Activated CD4-positive, alpha-beta T cell treated with anti-CD3 and anti-CD28 coated beads for 48 hours (primary cell): ENCODE data around the gene SERGEF.
A peak's percentile ranks its signal among the peaks of the same experiment; 100 is the strongest.

Experiments used
- DNase-seq: peaks from one replicate; pipeline ENCODE4 v3.0.0-alpha.2; 2020

Gene SERGEF

DNA sequence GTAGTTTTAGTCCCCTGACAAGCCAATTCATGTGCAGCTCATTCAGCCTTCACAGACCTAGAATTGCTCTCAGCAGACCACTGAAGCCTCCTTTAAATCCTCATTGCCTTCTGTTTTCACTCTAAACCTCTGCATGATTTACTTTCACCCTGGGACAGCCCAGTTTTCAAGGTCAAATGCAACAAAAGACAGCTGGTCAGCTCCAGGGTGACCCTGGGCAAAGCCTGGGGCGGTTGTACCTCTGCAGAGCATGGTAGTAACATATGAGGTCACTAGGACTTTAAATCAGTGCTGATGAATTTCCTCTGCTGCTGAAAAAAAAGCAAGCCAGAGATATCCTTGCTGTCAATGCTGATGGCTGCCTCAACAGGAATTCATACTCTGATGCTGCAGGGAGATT, 62.2 kb downstream of the SERGEF start:
- no peak for DNase-seq

DNA sequence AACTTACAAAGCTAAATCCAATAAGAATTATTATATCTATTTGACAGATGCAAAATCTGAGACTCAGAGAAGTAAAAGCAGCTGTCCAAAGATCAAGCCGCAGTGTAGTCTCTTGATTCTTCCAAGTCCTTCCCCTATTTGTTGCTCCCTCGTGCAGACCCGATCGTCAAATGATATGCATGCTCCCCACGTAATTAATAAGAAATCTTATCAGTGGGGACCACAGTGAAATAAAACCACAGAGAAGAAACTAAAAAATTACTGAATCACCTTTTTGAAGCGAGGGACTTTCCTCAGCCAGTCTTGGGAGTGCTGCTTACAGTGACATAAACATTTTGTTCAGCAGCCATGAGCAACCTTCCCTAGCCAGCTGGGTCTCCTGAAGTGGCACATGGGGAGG, 64.6 kb downstream of the SERGEF start:
- DNase-seq = no peak

DNA sequence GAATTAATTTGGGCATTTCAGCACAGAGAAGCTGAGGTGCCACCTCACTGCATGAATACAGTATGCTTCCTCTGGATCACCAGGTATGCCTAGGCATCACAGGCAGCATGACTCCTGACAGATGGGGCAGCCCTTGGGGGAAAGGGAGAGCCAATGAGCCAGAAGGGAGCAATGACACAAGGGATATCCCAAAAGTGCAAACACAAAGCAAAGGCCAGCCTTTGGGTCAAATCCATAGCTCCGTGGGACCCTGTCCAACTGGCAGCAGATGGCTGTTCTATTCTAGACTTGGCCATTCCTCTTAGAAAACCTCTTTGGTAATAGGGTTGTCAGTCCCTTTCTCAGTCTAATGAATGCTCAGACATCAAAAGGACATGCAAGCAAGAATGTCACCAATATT, 73.3 kb downstream of the SERGEF start:
- DNase-seq = no peak

DNA sequence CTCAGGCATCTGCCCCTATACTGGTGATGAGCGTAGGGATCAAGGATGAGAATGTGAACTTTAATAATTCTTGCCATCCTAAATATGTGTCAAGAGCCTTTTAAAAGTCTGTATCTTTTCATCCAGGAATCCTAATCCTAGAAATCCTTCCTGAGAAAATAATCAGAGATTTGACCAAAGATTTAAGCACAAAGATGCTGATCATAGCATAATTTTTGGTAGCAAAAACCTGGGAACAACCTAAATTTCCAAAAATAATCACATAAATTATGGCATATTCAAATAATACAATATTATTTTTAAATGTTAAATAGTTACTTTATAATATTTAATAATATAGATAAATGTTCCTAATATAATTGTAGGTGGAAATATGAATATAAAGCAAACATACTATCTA, 76.1 kb downstream of the SERGEF start:
- DNase-seq = no peak

DNA sequence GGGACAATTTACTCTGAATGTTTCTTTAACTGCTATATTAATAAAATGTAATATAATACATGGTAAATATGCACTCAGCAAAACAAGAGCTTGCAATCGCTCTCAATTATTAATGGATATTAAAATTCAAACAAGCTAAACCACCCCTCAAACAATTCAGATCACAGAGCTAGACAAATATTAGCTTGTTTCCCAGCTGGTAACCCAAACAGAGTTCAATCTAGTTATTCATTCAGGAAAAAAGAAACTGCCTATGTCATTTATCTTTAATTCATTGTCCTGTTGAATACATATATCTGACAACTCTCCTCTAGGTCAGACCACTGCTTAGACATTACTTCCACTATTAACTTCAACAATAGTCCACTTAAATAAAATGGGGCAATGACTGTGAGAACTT, 78.7 kb downstream of the SERGEF start:
- no peak for DNase-seq

DNA sequence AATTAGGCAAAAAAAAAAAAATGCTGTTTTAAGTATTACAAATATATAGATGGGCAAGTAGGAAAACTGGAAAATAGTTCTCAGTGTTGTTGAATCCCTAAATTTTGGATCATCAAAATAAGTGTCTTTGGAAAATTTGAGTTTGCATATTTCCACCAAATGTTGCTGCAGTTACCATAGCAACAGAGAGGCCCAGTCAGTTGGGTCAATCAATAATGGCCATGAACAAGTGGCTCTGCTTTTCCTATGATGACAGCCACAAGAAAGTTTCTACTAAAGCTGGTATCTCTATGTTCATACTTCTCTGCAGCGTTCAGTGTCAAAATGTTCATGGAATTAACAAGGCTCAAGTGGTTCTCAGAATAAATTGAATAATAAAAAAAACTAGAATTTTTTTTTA, 79.1 kb downstream of the SERGEF start:
- DNase-seq = no peak

DNA sequence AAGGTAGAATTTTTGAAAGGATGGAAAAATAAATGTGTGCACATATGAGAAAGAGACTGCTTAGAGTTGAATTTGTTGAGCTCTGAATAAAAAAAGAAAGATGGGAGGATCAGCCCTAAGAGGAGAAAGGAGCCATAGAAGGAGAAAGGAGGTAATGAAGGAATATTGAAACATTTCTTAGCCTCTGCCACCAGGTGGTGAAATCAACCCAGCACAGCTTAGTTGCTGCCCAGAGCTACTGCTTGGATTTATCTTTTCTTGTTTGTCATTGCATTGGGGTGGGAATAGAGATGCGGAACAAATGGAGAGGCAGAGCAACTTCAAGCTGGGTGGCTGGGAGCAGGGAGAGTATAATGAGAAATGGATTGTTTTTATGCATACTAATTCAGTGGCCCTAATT, 80.4 kb downstream of the SERGEF start:
- no peak for DNase-seq

DNA sequence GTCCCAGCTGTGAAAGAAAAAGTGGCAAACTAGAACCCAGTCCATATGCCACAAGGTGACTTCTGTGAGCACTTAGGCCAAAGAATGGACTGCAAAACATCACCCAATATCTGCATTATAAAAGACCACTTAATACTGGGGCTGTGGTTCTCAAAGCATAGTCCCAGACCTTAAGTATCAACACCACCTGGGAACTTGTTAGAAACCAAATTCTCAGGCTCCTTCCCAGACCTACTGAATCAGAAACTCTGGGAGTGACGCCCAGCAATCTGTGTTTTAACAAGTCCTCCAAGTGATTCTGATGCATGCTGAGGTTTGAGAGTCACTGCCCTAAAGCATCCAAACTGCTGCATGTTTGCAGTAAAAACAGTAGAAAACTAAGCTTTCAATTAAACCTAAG, 81.3 kb downstream of the SERGEF start:
- DNase-seq = no peak

DNA sequence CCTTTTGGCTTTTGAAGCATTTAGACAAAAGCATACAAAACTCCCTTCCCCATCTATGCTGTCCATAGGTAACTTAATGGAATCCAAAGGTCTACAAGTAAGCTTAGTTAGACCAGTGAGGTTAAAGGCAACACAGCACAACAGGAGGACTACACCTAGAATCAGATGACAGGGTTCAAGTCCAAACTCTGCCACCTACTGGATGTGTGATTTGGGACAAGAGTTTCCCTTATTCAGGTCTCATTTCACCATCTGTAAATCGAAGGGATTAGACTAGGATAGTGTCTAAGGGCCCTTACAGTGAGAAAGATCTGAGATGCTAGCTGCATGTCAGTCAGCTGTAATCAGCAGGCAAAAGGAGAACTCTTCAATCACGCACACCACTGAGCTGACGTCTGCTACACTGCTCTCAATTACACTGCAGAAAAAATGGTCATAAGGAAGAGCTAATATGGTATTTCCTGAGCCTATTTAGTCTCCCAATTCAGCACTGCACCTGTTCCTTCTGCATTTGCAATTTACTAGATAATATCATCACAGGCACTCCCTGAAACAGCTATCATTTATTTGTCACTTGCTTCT, 82.2 kb downstream of the SERGEF start:
- no peak for DNase-seq

DNA sequence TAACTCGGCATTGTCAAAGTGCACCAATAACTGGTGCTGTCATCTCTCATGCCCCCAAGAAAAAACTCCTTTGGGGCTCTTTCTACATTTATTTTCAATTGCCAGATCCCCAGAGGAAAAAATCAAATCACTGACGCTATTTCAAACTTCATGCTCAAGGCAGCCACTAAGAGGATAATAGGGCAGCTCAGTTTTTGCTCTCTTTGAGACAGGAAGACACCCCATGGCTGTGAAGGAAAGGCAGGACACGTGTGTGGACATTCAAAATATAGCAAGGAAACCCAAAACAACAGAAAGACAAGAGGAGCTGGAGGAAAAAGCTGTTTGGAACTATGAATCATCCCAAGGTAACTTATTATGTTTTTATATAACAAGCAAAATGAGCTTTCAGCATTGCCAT, 83.7 kb downstream of the SERGEF start:
- no peak for DNase-seq

DNA sequence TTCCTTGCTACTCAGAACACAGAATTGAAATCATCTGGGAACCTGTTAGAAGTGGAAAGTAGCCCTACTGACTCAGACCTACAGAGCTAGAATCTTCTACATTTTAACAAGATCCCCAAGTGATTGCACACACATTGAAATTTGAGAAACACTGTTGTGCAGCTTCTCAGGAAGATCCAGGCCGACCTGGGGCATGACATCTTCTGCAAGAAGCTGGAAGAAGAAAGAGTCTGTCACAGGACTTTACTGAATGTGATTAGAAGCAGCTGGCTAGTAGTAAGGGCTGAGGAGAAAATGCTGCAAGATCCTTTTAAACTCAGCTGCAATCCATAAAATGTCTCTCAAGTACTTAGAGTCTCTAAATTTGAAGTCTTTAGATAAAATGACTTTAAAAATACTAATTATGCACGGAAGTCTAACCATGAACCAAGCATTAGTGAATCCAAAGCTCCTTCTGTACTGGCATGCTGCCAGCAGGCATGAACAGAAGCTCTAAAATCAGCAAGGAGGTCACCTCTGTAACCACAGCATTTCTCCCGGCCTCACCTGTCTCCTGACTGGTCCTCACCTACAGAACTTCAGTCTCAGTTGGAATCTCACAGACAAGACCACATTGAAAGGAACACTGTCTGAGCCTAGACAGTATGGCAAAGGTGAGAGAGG, 85.0 kb downstream of the SERGEF start:
- DNase-seq = no peak

DNA sequence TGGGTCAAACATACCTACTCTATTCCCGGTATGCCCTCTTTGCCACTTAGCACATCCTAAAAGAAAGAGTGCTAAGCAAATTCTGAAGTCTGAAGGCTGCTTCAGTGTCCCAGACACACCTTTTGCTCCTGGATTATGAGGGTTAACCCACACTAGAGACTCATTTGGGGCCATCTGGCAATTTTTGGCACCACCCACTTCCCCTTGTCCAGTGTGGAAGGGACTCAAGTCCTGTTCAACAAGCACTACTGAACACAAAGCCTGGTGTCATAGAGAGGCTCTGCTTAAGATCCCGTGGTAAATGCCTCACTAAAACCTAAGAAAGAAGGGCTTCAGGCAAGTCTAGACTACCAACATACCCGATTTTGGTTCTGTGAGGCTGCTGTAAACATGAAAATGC, 85.8 kb downstream of the SERGEF start:
- DNase-seq = no peak

DNA sequence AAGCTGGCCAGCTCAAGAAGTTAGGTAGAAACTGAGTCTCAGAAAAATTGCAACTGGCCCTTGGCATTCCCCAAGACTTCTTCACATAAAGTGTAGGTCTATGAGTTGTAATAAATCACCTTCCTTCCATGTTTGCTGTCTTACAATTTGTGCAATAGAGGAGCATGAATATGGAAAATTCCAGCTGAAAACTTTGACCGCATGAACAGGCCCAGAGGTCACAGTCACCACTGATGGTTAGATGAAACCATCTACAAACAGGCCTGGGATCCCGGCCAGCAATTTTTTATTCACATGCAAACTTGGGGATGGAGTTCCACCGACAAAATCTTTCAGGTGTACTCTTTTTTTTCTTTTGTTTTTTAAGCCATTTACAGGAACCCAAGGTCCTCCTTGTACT, 88.1 kb downstream of the SERGEF start:
- DNase-seq = no peak

DNA sequence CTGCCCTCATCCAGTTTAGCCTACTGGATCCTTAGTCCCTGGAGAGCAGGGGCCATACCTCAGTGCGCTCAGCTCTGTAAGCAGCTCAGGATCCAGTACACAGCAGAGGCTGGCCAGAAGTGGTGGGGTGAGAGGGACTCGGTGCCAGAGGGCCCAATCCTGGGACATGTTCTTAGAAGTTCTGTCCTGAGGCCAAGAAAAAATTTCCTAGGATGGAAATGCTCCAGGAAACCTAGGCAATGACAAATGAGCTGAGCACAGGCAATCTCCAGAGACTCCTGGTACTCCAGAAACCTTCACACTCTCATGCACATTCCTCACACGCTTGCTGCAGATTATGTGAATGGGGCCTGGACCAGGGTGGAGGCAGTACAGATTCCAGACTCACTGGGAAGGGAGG, 89.6 kb downstream of the SERGEF start:
- DNase-seq = no peak

DNA sequence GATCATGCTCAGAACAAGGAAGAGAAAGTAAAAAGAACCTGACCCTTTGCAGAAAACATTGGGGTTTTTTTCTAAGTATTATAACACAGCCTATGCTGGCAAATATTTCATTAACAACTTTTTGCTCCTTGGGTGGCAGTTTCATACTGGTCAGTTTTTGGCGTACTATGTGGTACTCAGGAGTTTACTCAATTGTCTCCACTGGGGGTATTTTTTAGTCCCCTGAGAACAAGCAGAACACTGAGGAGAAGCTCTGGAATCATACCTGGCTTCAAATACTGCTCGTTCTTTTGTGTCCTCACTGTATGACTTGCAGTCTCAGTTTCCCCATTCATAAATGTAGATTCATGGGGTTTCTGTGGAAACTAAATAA, 90.4 kb downstream of the SERGEF start:
- DNase-seq = no peak

DNA sequence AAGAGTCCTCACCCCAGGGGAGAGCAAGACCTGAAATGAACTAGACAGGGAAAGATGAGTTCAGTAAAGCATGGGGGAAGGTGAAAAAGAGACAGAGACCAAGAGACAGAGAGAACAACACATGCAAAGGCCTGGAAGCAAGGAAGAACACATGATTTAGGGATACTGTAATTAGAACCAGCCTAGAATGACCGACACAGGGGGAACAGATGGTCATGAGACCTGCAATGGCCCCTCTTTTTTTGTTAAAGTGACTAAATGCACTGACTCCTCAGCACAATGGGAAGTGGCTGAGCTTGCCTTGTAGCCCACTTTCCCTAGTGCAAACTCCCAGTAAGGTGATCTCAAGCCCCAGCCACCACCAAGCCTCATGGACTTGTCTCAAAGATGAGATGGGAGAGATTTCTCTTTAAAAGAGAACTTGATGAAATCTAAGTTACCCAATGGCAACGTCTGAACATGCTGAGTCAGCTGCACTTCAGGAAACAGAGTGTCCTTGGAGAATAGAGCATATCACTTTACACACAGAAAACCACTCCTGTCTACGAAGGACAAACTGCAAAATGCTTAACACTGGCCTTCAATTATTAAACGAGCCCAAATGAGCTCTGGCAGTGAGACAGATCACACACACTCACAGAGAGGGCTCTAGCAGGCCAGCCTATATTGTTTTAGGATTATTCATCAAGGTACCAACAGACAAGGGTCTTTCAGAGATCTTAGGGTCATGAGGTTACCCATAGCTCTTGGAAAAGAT, 91.0 kb downstream of the SERGEF start:
- DNase-seq = no peak

DNA sequence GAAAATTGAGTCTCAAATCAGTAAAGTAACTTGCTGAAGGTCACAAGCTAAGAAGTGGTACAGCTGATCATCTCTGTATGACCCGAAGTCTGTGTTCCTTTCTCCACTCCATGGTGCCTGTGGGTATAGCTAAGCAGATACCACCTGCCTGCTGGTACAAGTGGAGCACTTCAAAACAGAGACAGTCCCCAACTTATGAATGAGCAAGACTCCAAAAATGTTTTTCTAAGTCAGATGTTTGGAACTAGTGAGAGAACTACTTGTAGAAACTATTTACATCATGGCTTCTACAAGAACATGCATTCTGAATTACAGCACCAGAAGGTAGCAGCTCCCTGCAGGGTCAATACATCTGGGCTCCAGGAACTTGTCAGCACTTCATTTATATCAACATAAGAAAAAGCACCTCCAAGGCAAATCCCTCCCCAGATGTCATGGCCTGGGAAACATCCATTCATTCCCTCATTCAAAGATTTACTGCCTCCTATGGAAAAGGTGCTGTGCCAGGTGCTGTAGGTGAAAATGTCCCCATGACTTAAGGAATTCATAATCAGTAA, 94.7 kb downstream of the SERGEF start:
- DNase-seq = no peak

DNA sequence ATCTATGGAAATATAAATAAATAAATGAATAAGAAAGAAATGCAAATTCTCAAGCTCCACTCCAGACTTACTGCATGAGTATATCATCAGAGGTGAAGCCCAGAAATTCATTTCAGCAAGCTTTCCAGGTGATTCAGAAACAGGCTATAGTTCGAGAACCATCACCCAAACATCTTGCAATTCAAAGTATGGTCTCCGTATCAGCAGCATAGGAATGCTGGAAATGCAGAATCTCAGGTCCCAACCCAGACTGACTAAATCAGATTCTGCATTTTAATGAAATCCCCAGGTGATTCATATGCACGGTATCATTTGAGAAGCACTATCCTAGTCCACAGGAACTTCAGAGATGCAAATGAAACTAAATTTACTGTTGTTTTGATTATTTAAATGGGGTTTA, 95.3 kb downstream of the SERGEF start:
- no peak for DNase-seq

DNA sequence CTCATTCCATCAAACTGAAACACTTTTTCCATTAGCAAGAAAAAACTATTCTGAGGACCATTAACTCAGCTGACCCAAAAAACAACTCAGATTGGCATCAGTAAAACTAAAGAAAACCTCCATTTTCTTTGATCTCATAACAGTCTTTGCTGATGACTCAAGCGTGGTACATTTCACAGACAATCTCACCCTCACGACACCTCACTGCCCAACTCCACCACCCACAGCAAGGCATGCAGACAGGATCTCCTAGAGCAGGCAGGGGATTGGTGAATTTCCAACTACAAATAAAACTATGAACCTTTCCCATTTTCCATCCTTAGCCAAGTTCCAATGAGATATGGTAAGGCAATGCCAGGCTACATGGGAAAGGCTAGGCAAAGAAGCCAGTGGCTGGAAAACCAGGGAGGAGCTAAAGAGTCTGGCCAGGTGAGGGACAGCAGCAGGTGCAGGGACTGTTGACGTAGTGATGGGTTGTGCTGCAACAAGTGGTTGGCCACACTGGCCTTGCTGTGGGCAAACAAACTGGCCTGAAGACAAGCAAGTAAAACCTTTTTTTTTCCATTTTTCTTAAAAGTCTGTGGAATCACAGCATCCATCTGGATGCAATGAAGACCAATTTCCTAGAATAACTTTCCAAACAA, 97.2 kb downstream of the SERGEF start:
- peak; percentile 21 for DNase-seq

DNA sequence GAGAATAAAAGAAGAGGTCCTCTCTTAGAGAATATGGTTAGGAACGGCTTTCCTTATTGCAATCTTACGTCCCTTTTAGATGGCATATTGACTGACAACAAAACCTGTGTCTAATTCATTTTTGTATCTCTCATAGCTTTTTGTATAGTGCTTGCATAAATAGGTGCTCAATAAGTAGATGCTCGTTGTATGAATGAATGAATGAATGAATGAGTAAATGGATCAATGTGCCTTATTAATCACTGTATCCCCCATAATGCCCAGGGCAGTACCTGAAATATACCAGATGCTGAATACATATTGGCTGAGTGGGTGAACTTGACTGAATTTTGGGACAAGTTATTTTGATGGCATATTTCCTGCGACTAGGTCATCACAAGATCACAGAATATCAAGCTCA, 97.9 kb downstream of the SERGEF start:
- no peak for DNase-seq

DNA sequence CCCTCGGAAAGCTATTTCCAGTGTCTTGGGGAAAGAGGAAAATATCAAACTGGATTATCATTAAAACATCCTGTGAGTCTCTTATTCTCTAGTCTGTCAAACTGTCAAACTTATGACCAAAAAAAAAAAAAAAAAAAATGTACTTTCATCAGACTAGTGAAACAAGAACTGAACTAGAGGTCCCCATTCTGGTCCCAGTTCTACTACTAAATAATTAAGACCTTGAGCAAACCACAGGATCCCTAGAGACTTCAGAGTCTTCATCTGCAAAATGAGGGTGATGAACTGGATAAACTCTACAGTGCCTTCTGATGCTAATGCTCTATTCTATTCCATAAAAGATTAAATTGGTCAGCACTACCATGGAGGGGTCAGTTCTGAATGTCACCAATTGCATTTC, 105.8 kb downstream of the SERGEF start:
- no peak for DNase-seq

DNA sequence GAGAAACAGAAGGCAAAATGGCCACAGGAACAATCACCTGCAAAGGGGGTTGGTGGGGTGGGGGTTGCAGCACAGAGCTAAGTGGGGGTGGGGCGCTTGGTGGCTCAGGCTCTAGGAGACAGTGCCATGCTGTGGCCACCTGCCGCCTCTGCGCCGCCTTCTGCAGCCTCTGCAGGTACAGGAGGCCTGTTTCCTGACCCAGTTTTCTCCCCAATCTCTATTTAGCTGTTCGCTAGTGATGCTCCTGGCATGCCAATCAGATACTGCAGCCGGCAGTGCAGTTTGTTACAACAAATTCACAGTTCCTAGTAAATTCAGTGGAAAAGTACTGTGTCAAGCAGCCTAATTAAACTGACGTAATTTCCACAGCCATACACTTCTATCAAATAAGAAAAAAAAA, 106.4 kb downstream of the SERGEF start:
- DNase-seq = no peak

DNA sequence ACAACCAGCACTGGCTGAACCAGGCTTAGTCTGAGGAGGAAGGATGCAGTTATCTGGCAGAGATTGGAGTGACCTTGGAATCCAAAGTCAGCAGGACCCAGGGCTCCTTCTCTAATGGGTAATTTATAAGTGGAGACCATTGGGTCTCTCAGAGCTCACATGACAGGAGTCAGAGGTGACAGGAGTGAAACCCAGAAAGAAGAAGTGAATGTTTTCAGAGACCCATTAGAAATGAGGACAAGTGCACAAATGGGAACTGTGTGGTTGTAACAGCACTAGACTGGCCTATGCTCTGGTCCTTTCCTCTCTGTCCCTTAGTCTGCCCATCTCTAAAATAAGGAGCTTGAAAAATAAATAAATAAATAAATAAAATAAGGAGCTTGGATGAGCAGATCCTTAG, 107.4 kb downstream of the SERGEF start:
- DNase-seq = no peak

DNA sequence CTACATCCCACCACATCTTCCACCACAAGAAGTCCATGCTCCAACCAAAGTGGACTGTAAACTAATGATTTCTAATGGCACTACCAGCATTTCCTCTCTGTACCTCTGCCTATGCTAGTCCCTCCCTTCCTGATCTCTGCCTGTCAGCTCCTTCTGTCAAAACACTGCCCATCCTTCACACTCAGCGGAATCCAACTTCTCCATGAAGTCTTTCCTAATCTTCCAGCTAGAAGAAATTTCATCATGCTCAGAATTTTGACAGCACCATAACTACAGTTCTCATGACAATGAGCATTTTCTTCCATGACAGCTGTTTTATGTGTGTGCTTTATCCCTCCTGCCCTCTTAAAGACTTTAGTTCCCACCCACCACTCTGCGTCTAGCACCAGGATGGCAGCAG, 111.4 kb downstream of the SERGEF start:
- DNase-seq = no peak
